GM19193 (cell line): Measurements from ENCODE around the gene ERGIC3.

Source experiments
- POLR2A ChIP-seq: IDR thresholded peaks from 4 replicates; pipeline ENCODE4 v1.6.1; 2011; ENCODE audit not compliant: insufficient read depth, insufficient read length; ENCODE audit errors: extremely low read depth

Gene ERGIC3

GRCh38 chr20:35598476-35598875 lies 56.6 kb downstream of the ERGIC3 start:
- TF ChIP-seq POLR2A: no peak

- TF ChIP-seq POLR2A: no peak
Measured at GRCh38 chr20:35598899-35599775, 57.3 kb downstream of the ERGIC3 start.

- no peak for TF ChIP-seq POLR2A
Measured at GRCh38 chr20:35599776-35600120, 57.9 kb downstream of the ERGIC3 start.

GRCh38 chr20:35600176-35600992 lies 58.5 kb downstream of the ERGIC3 start:
- no peak for TF ChIP-seq POLR2A

GRCh38 chr20:35600993-35601973 lies 59.4 kb downstream of the ERGIC3 start:
- no peak for TF ChIP-seq POLR2A

- TF ChIP-seq POLR2A: no peak
Measured at GRCh38 chr20:35601990-35602389, 60.1 kb downstream of the ERGIC3 start.

GRCh38 chr20:35602851-35603495 lies 61.1 kb downstream of the ERGIC3 start:
- TF ChIP-seq POLR2A: no peak

GRCh38 chr20:35603695-35604448 lies 62.0 kb downstream of the ERGIC3 start:
- TF ChIP-seq POLR2A: no peak

- TF ChIP-seq POLR2A: no peak
Measured at GRCh38 chr20:35604449-35604747, 62.5 kb downstream of the ERGIC3 start.

GRCh38 chr20:35606127-35606526 lies 64.2 kb downstream of the ERGIC3 start:
- no peak for TF ChIP-seq POLR2A
